ENCODE measurements around the gene CATSPERE. TPM values are rescaled to one million over a fixed set of nuclear protein-coding genes. Genes with fewer than 3 reads are reported as not detected.

CATSPERE gene
- total RNA-seq, 2 donors from 2014 or later, result 0.22 to 0.27 TPM

- no peak for DNase-seq
Measured at GRCh38 chr1:244614113-244614836, 153.2 kb downstream of the CATSPERE start.

DNA sequence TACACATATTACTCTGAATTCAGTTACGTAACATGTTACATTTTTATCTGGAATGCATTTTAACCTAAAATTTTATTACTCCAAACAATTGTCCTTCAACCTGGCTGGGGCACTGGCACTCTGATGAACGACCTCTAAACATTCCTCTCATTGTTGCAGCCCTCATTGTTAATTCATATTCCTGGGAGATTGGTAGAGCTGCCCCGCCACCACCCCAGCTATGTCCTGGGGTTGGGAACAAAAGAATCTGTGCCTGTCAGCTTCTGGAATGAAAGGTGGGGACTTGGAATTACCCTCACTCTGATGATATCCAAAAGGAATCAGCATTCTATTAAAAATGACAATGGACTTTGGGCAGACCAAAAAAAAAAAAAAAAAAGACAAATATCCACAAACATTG lies 153.8 kb downstream of the CATSPERE start:
- no peaks in the 10 kb centered on the region for H3K27me3 ChIP-seq
- H3K36me3 ChIP-seq, result no peaks in the 10 kb centered on the region
- no peaks in the 10 kb centered on the region for H3K4me1 ChIP-seq
- no peak overlapping the region for H3K9ac ChIP-seq (ENCODE audit: low read depth in 2 of 2, low read length in 2 of 2)
- DNase-seq, result no peak
- TF ChIP-seq, protein P1, sequence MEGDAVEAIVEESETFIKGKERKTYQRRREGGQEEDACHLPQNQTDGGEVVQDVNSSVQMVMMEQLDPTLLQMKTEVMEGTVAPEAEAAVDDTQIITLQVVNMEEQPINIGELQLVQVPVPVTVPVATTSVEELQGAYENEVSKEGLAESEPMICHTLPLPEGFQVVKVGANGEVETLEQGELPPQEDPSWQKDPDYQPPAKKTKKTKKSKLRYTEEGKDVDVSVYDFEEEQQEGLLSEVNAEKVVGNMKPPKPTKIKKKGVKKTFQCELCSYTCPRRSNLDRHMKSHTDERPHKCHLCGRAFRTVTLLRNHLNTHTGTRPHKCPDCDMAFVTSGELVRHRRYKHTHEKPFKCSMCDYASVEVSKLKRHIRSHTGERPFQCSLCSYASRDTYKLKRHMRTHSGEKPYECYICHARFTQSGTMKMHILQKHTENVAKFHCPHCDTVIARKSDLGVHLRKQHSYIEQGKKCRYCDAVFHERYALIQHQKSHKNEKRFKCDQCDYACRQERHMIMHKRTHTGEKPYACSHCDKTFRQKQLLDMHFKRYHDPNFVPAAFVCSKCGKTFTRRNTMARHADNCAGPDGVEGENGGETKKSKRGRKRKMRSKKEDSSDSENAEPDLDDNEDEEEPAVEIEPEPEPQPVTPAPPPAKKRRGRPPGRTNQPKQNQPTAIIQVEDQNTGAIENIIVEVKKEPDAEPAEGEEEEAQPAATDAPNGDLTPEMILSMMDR (IDR thresholded peaks at IDR 0.05), result no peak
- intact Hi-C loops (cut with DNase I), result no loop called here
- H3K27ac ChIP-seq, result no peak overlapping the region
- no peaks in the 10 kb centered on the region for H3K9me3 ChIP-seq
- no peak overlapping the region for H3K4me3 ChIP-seq

More at GRCh38 chr1:244614113-244614836, 153.2 kb downstream of the CATSPERE start:
- H3K4me3 ChIP-seq, result no peak overlapping the region
- intact Hi-C loops (cut with DNase I), result no loop called here
- no peaks in the 10 kb centered on the region for H3K36me3 ChIP-seq
- no peaks in the 10 kb centered on the region for H3K9me3 ChIP-seq
- TF ChIP-seq, protein P1 (IDR thresholded peaks at IDR 0.05), result no peak
- no peaks in the 10 kb centered on the region for H3K27me3 ChIP-seq
- no peak overlapping the region for H3K27ac ChIP-seq
- no peak overlapping the region for H3K9ac ChIP-seq (ENCODE audit: low read depth in 2 of 2, low read length in 2 of 2)
- no peaks in the 10 kb centered on the region for H3K4me1 ChIP-seq

- no peaks in the 10 kb centered on the region for H3K9me3 ChIP-seq
- TF ChIP-seq, protein P1 (IDR thresholded peaks at IDR 0.05), result no peak
Measured at GRCh38 chr1:244615301-244615700, 154.2 kb downstream of the CATSPERE start.

GRCh38 chr1:244626709-244627108 lies 165.6 kb downstream of the CATSPERE start:
- Histone ChIP-seq H3K4me1 (no peaks in the 10 kb centered on the region), H3K9ac (ENCODE audit: low read depth in 2 of 2, low read length in 2 of 2) (no peak overlapping the region), H3K9me3 (no peaks in the 10 kb centered on the region)

More at GRCh38 chr1:244615301-244615700, 154.2 kb downstream of the CATSPERE start:
- Histone ChIP-seq H3K4me3 (no peak overlapping the region), H3K27me3 (no peaks in the 10 kb centered on the region), H3K4me1 (no peaks in the 10 kb centered on the region), H3K36me3 (no peaks in the 10 kb centered on the region), H3K27ac (no peak overlapping the region), H3K9ac (ENCODE audit: low read depth in 2 of 2, low read length in 2 of 2) (no peak overlapping the region)
- intact Hi-C loops (cut with DNase I), result no loop called here
- DNase-seq, result no peak

DNA sequence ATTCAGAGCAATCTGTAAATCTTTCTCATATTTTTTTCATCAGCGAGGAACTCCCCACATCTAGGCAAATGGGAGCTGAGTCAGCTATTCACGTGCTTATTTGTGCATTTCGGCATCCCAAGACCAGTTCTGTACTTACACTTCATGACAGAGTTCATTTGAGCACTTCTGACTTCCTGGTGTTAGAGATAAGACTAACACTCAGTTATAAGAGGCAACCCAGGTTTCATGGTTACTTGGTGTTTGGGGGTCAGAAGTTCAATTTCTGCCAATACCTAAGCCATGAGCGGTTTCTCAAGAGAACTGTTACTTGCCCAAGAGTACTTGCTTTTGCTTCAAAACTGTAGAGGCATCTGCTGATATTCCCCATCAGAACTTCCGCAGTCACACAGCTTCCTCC lies 167.7 kb downstream of the CATSPERE start:
- TF ChIP-seq, protein P1 (IDR thresholded peaks at IDR 0.05), result no peak

More at GRCh38 chr1:244626709-244627108, 165.6 kb downstream of the CATSPERE start:
- H3K36me3 ChIP-seq, result no peaks in the 10 kb centered on the region
- intact Hi-C loops (cut with DNase I), result no loop called here
- H3K4me3 ChIP-seq, result no peak overlapping the region
- no peak overlapping the region for H3K27ac ChIP-seq
- no peaks in the 10 kb centered on the region for H3K27me3 ChIP-seq
- TF ChIP-seq, protein P1 (IDR thresholded peaks at IDR 0.05), result no peak
- DNase-seq, result no peak

More for the DNA sequence above, 167.7 kb downstream of the CATSPERE start:
- Histone ChIP-seq H3K9ac (ENCODE audit: low read depth in 2 of 2, low read length in 2 of 2) (no peak overlapping the region), H3K4me3 (no peak overlapping the region), H3K9me3 (no peaks in the 10 kb centered on the region), H3K27ac (no peak overlapping the region), H3K4me1 (no peaks in the 10 kb centered on the region), H3K27me3 (no peaks in the 10 kb centered on the region), H3K36me3 (no peaks in the 10 kb centered on the region)
- no peak for DNase-seq
- intact Hi-C loops (cut with DNase I), result no loop called here

All from colonic mucosa (tissue), 4 donors.